Upper lobe of left lung (tissue), 6 donors: ENCODE data around the gene TMEM175. TPM values are rescaled to one million over a fixed set of nuclear protein-coding genes. Genes with fewer than 3 reads are reported as not detected.

Experiments used
- ATAC-seq, 2 donors: fragments of 200-7000 bp; cut with Tn5 transposase; one replicate each; pipeline ENCODE4 v1.9.1; 2022; ENCODE audit warnings: mild to moderate bottlenecking in 2 of 2, moderate library complexity in 2 of 2; ENCODE audit not compliant: low FRiP score in 2 of 2
- DNase-seq, 2 donors: peaks; one replicate each; pipeline ENCODE4 v3.0.0-alpha.2; 2019 to 2020
- H3K27ac ChIP-seq, 4 donors: fragments of 200-600 bp; sonication (generic); one replicate each; pipeline ENCODE4 v1.5.1; 2016 to 2019
- H3K27me3 ChIP-seq, 4 donors: fragments of 200-600 bp; sonication (generic); one replicate each; pipeline ENCODE4 v1.5.1; 2017 to 2019
- H3K36me3 ChIP-seq, 4 donors: fragments of 200-600 bp; sonication (generic); one replicate each; pipeline ENCODE4 v1.5.1; 2016 to 2019
- H3K4me1 ChIP-seq, 4 donors: fragments of 200-600 bp; sonication (generic); one replicate each; pipeline ENCODE4 v1.5.1; 2018 to 2019
- H3K4me3 ChIP-seq, 4 donors: fragments of 200-600 bp; sonication (generic); one replicate each; pipeline ENCODE4 v1.5.1; 2017 to 2019; ENCODE audit warnings: mild to moderate bottlenecking in 2 of 4, moderate library complexity in 1 of 4
- H3K9me3 ChIP-seq, 4 donors: fragments of 200-600 bp; sonication (generic); one replicate each; pipeline ENCODE4 v1.5.1; 2018 to 2019
- CTCF ChIP-seq, 6 experiments: fragments of 450-650 bp in 4 of 6; fragments of 200-600 bp in 2 of 6; sonication (generic) in 2 of 6; IDR thresholded peaks; one replicate each; pipeline ENCODE4 v1.5.1; 2016 to 2019; ENCODE audit warnings: antibody characterized with exemption in 6 of 6
- EP300 ChIP-seq, 4 donors: sonication (generic); formaldehyde crosslinking; IDR thresholded peaks; one replicate each; pipeline ENCODE4 v1.5.1; 2017; ENCODE audit warnings: antibody characterized with exemption in 4 of 4, control low read depth in 2 of 4
- POLR2A ChIP-seq, 4 donors: fragments of 450-650 bp; IDR thresholded peaks; one replicate each; pipeline ENCODE4 v1.5.1; 2016 to 2017; ENCODE audit warnings: antibody characterized with exemption in 4 of 4, mild to moderate bottlenecking in 2 of 4
- POLR2AphosphoS5 ChIP-seq, 2 donors: sonication (generic); formaldehyde crosslinking; IDR thresholded peaks; one replicate each; pipeline ENCODE4 v1.5.1; 2017; ENCODE audit warnings: antibody characterized with exemption in 2 of 2
- WGBS, 2 donors: methylation state at CpG; one replicate each; pipeline ENCODE4 v1.1.5; 2017 to 2018; 5-methylcytosine and 5-hydroxymethylcytosine counted together
- total RNA-seq, 6 donors: library from RNA; depleted of rRNA in 4 of 6; stranded (reverse); fragments of >200 nt in 4 of 6; gene quantifications; one replicate each; pipeline versions ENCODE4 v1.1.0 to v1.2.1, GENCODE V29; 2016 to 2021
- donor health status: DM: no; HTN: no; CAD: no; lungs with moderate emphysema.
- donor health status: DM: no; HTN: yes; CAD: no; lungs with severe emphysema.

TMEM175 gene
- total RNA-seq, 6 donors from 2014 or later = 24.6 to 126 (median 41.8) TPM

GRCh38 chr4:913280-913618, 19.0 kb upstream of the TMEM175 start:
- H3K27me3 ChIP-seq = no peaks in the 10 kb centered on the region
- peaks cover 14 to 45% (median 28%) of the 10 kb centered on the region in 4 donors for H3K4me1 ChIP-seq
- H3K9me3 ChIP-seq = no peaks in the 10 kb centered on the region
- ATAC-seq (no peak), DNase-seq (no peak)
- TF ChIP-seq CTCF (IDR thresholded peaks at IDR 0.05) = no peak
- no peak for TF ChIP-seq POLR2AphosphoS5 (IDR thresholded peaks at IDR 0.05)
- no peak for TF ChIP-seq EP300 (IDR thresholded peaks at IDR 0.05)
- TF ChIP-seq POLR2A (IDR thresholded peaks at IDR 0.05) = no peak
- peak overlapping the region in 3 of 4 donors; percentile 56 to 70 (median 56) for H3K27ac ChIP-seq
- no peak overlapping the region for H3K4me3 ChIP-seq
- WGBS, 2 donors = 80 to 87% methylated on average over 4 of the region's 4 CpGs
- H3K36me3 ChIP-seq = peaks cover 0 to 36% (median 29%) of the 10 kb centered on the region in 4 donors

- no peak for TF ChIP-seq CTCF (IDR thresholded peaks at IDR 0.05)
- no peak for TF ChIP-seq POLR2A (IDR thresholded peaks at IDR 0.05)
- TF ChIP-seq POLR2AphosphoS5 (IDR thresholded peaks at IDR 0.05) = no peak
- no peak for TF ChIP-seq EP300 (IDR thresholded peaks at IDR 0.05)
- 66 to 82% methylated on average over 4 to 7 of the region's 21 CpGs for WGBS, 2 donors
- H3K9me3 ChIP-seq = no peaks in the 10 kb centered on the region
- DNase-seq (peak in 1 of 2 donors; percentile 39), ATAC-seq (no peak)
- H3K27ac ChIP-seq = no peak overlapping the region
- H3K27me3 ChIP-seq = no peaks in the 10 kb centered on the region
- H3K36me3 ChIP-seq = peaks cover 0 to 30% (median 23%) of the 10 kb centered on the region in 4 donors
- peaks cover 14 to 50% (median 26%) of the 10 kb centered on the region in 4 donors for H3K4me1 ChIP-seq
- peak overlapping the region in 1 of 4 donors; percentile 17 for H3K4me3 ChIP-seq
These were observed 17.7 kb upstream of the TMEM175 start for GRCh38 chr4:914531-914930.

GRCh38 chr4:915041-915474, 17.2 kb upstream of the TMEM175 start:
- peak in 1 of 2 donors; percentile 73 for DNase-seq
- Histone ChIP-seq H3K27ac (peak overlapping the region in 3 of 4 donors; percentile 22 to 50 (median 38)), H3K4me1 (peaks cover 14 to 56% (median 27%) of the 10 kb centered on the region in 4 donors), H3K27me3 (no peaks in the 10 kb centered on the region), H3K9me3 (no peaks in the 10 kb centered on the region), H3K36me3 (peaks cover 0 to 25% (median 19%) of the 10 kb centered on the region in 4 donors), H3K4me3 (peak overlapping the region in 1 of 4 donors; percentile 17)
- WGBS, 2 donors = 19 to 48% methylated on average over 10 to 20 of the region's 20 CpGs
- ATAC-seq = peak in 1 of 2 donors; percentile 66
- TF ChIP-seq EP300 (IDR thresholded peaks at IDR 0.05) = no peak
- no peak for TF ChIP-seq CTCF (IDR thresholded peaks at IDR 0.05)
- no peak for TF ChIP-seq POLR2AphosphoS5 (IDR thresholded peaks at IDR 0.05)
- TF ChIP-seq POLR2A (IDR thresholded peaks at IDR 0.05) = no peak

- Histone ChIP-seq H3K4me1 (peaks cover 14 to 58% (median 27%) of the 10 kb centered on the region in 4 donors), H3K36me3 (peaks cover 0 to 21% (median 18%) of the 10 kb centered on the region in 4 donors), H3K27me3 (no peaks in the 10 kb centered on the region), H3K4me3 (peak overlapping the region in 1 of 4 donors; percentile 17), H3K27ac (peak overlapping the region in 3 of 4 donors; percentile 22 to 50 (median 38)), H3K9me3 (no peaks in the 10 kb centered on the region)
- no peak for TF ChIP-seq EP300 (IDR thresholded peaks at IDR 0.05)
- peak in 1 of 2 donors; percentile 29 for DNase-seq
- peak in 1 of 2 donors; percentile 80 for ATAC-seq
- 25 to 50% methylated on average over 8 of the region's 8 CpGs for WGBS, 2 donors
These were observed 16.7 kb upstream of the TMEM175 start for GRCh38 chr4:915595-915994.

- Histone ChIP-seq H3K27ac (no peak overlapping the region), H3K36me3 (peaks cover 0 to 4% (median under 1%) of the 10 kb centered on the region in 4 donors), H3K27me3 (no peaks in the 10 kb centered on the region), H3K4me1 (peaks cover 14 to 45% (median 20%) of the 10 kb centered on the region in 4 donors), H3K9me3 (no peaks in the 10 kb centered on the region), H3K4me3 (no peak overlapping the region)
- ATAC-seq = no peak
- peak in 1 of 2 donors; percentile 10 for DNase-seq
- no peak for TF ChIP-seq POLR2AphosphoS5 (IDR thresholded peaks at IDR 0.05)
- TF ChIP-seq CTCF (IDR thresholded peaks at IDR 0.05) = no peak
- WGBS, 2 donors = 96 to 97% methylated on average over 7 of the region's 7 CpGs
These were observed 14.8 kb upstream of the TMEM175 start for GRCh38 chr4:917466-917865.
